IPS-20b (cell line): Measurements from ENCODE around the gene GCFC2.

ENCODE experiments used
- H3K27ac ChIP-seq: one replicate; pipeline ENCODE4 v1.5.1; 2013; ENCODE audit warnings: low read length
- H3K27me3 ChIP-seq: 2 replicates; pipeline ENCODE4 v1.6.1; 2013; ENCODE audit warnings: mild to moderate bottlenecking, low read length, inconsistent platforms; ENCODE audit not compliant: insufficient read depth
- H3K36me3 ChIP-seq: 2 replicates; pipeline ENCODE4 v1.6.1; 2013; ENCODE audit warnings: low read depth, mild to moderate bottlenecking, inconsistent platforms, low read length, moderate library complexity; ENCODE audit not compliant: insufficient read depth
- H3K4me1 ChIP-seq: 2 replicates; pipeline ENCODE4 v1.6.1; 2013; ENCODE audit warnings: mild to moderate bottlenecking, control low read depth, inconsistent platforms, low read length, moderate library complexity; ENCODE audit not compliant: insufficient read depth
- H3K4me3 ChIP-seq: 2 replicates; pipeline ENCODE4 v1.5.1; 2013; ENCODE audit warnings: mild to moderate bottlenecking, low read length, inconsistent platforms
- H3K9ac ChIP-seq: 2 replicates; pipeline ENCODE4 v1.6.1; 2013; ENCODE audit warnings: low read depth, mild to moderate bottlenecking, inconsistent platforms, low read length, moderate library complexity
- H3K9me3 ChIP-seq: 2 replicates; pipeline ENCODE4 v1.6.1; 2013; ENCODE audit warnings: mild to moderate bottlenecking, low read depth, low read length, inconsistent platforms; ENCODE audit not compliant: insufficient read depth

The GCFC2 gene

DNA sequence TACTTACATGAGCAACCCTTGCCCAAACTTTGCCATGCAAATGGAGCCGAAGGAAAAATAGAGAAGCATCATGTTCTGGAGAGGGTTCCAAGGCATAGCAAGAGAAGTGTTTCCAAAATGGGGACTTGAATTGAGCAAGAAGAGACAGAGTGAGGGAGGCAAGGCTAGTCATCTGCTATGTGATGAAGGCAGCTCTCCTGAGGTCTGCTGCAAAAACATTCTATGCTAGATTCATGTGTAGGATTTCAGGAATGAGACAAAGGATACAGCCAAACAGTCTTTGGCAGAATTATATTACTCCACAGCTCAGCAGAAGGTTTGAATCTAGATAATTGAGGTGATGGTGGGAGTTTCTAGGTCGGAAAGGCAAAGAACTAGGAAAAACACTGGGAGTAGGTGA, 88.2 kb downstream of the GCFC2 start:
- Histone ChIP-seq H3K27ac (no peak overlapping the region), H3K36me3 (no peaks in the 10 kb centered on the region), H3K9ac (no peak overlapping the region), H3K4me1 (no peaks in the 10 kb centered on the region), H3K4me3 (no peak overlapping the region), H3K27me3 (no peaks in the 10 kb centered on the region), H3K9me3 (no peaks in the 10 kb centered on the region)

DNA sequence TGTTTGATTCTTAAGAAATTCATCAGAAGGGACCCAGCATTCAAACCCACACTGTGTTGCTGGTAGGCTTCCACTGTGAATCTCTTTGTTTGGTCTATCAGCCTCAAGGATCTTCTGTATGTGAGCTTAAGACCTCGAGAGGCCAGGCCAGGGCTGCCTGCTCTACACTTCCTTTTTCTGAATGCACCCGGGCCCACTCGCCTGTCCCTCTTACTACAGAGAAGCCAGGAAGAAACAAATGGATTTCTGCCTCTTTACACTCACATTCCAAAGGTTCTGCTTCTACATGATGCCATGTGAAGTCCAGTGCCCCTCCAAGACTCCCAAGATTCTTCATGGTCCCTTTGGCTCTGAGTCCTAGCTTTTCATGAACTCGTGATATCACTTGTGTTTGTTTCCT, 89.5 kb downstream of the GCFC2 start:
- Histone ChIP-seq H3K27me3 (no peaks in the 10 kb centered on the region), H3K4me3 (no peak overlapping the region), H3K27ac (no peak overlapping the region), H3K9me3 (no peaks in the 10 kb centered on the region), H3K36me3 (no peaks in the 10 kb centered on the region), H3K9ac (no peak overlapping the region), H3K4me1 (no peaks in the 10 kb centered on the region)

DNA sequence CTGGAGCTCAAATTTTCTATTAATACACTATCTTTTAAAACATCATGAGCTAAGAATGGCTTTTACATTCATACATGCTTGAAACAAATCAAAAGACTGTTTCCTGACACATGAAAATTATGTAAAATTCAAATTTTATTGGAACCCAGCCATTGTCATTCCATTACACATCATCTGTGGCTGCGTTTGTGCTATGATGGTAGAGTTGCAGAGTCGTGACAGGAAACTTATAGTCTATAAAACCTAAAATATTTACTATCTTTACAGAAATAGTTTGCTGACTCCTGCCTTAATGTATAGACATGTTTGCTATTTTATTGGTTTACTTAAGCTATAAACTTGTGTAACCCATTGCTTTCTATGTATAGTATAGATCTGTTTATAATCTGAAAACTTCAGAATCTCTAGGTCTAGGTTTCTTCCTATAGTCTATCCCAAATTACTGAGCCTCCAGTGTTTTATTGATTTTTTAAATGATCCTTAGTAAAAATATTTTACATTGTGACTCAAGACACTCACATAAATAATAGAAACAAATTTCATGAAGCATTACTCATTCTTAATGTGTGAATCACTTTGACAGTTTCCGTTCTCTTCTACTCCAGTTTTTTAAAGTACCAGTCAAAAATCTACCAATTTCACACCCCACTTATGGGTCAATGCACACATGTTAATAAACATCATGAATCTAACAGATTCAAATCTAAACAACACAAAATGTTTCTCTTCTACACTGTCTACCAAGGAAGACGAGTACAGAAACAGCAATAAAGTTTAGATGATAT, 90.6 kb downstream of the GCFC2 start:
- no peaks in the 10 kb centered on the region for H3K4me1 ChIP-seq
- H3K4me3 ChIP-seq = no peak overlapping the region
- no peak overlapping the region for H3K9ac ChIP-seq
- no peak overlapping the region for H3K27ac ChIP-seq
- no peaks in the 10 kb centered on the region for H3K27me3 ChIP-seq
- no peaks in the 10 kb centered on the region for H3K9me3 ChIP-seq
- H3K36me3 ChIP-seq = no peaks in the 10 kb centered on the region

DNA sequence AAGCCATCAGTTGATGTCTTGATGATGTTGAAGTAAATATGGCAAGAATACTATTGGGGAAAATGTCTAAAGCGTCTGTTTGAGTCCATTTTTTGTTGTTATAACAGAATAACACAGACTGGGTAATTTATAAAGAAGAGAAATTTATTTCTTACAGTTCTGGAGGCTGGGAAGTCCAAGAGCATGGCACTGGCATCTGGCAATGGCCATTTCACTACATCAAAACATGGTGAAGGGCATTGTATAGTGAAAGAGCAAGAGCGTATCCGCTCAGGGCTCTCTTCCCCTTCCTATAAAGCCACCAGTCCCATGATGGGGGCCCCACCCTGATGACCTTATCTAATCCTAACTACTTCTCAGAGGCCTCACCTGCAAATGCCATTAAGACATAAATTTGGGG, 93.8 kb downstream of the GCFC2 start:
- no peaks in the 10 kb centered on the region for H3K4me1 ChIP-seq
- no peak overlapping the region for H3K27ac ChIP-seq
- H3K36me3 ChIP-seq = no peaks in the 10 kb centered on the region
- no peak overlapping the region for H3K9ac ChIP-seq
- no peak overlapping the region for H3K4me3 ChIP-seq
- H3K9me3 ChIP-seq = no peaks in the 10 kb centered on the region
- no peaks in the 10 kb centered on the region for H3K27me3 ChIP-seq

DNA sequence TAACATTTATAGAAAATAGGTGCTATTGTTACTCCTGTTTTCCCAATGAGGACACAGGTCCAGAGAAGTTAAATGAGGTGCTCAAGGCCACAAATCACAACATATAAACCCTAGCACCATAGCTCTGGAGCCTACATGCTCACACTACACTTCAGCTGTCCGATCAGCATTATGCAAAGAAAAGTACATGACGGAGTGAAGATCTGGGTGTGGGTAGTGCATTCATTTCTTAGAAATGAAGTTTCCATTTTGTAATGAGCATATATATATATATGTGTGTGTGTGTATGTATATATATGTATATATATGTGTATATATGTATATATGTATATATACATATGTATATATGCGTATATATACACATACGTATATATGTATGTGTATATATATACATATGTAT, 94.3 kb downstream of the GCFC2 start:
- no peak overlapping the region for H3K4me3 ChIP-seq
- H3K9me3 ChIP-seq = no peaks in the 10 kb centered on the region
- H3K27me3 ChIP-seq = no peaks in the 10 kb centered on the region
- no peak overlapping the region for H3K27ac ChIP-seq
- no peaks in the 10 kb centered on the region for H3K36me3 ChIP-seq
- H3K9ac ChIP-seq = no peak overlapping the region
- no peaks in the 10 kb centered on the region for H3K4me1 ChIP-seq

DNA sequence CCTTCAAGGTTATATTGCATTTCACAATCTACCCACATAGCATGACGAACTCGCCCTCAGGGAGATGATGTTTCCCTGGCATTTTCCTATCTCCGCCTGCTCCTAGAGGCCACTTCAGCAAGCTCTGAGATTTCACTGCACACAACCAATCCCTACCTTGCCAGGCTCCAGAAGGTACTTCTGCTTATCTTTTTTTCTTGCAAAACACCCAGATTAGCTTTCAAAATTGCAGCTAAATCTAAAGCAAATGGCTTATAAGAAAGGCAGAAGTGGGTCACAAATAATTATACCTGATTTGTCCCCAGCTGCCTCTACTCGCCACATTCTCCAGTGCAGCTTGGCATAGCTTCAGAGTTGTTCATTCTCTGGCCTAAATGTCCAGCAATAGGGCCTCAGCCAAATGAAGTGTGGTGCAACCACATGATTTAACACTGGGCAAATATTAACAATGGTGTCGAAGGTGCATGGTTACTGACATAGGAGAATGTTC, 96.5 kb downstream of the GCFC2 start:
- Histone ChIP-seq H3K9ac (no peak overlapping the region), H3K27me3 (peaks cover 7% of the 10 kb centered on the region; the same call in 1 of the 2 replicates), H3K27ac (no peak overlapping the region), H3K4me1 (no peaks in the 10 kb centered on the region), H3K9me3 (no peaks in the 10 kb centered on the region), H3K4me3 (no peak overlapping the region), H3K36me3 (no peaks in the 10 kb centered on the region)

DNA sequence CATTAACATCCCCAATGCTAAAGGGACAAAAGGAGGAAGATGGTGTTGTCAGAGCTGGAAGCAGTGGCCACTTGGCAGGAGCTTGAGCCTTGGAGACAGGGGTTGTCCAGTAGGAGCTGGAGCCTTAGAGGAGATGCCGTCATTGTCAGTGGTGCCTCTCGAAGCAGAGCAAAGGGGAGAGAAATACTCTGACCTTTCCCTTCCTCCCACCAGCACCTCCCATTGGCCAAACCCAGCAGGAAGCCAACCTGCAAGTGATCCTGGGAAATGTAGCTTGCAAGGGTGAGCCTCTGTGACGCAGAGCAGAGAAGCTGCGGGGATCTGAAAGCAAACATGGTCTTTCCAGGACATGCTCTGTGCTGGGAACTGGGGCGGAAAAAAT, 97.9 kb downstream of the GCFC2 start:
- H3K9ac ChIP-seq = no peak overlapping the region
- no peaks in the 10 kb centered on the region for H3K36me3 ChIP-seq
- H3K4me3 ChIP-seq = no peak overlapping the region
- H3K27ac ChIP-seq = no peak overlapping the region
- no peaks in the 10 kb centered on the region for H3K9me3 ChIP-seq
- 0 out of 2 replicates have a peak, but pooled peaks cover 3% of the 10 kb centered on the region for H3K4me1 ChIP-seq
- peaks cover 7% of the 10 kb centered on the region; the same call in 1 of the 2 replicates for H3K27me3 ChIP-seq
